T-cell (primary cell): ENCODE results near the gene AGFG1. TPM values are rescaled to one million over a fixed set of nuclear protein-coding genes. Genes with fewer than 3 reads are reported as not detected.

Experiments
- ATAC-seq, 4 experiments: fragments of 200-7000 bp in 3 of 4; fragments of 150-1000 bp in 1 of 4; cut with Tn5 transposase; replicated peaks in 1 of 4; 1 replicate in 3 of 4; 2 replicates in 1 of 4; pipeline ENCODE4 v1.10.0; 2021; ENCODE audit warnings: moderate library complexity in 3 of 4, mild to moderate bottlenecking in 2 of 4, moderate number of reproducible peaks in 1 of 4
- CTCF ChIA-PET, 2 donors: fragments of 300-600 bp; sonication (Branson Sonifier 250); formaldehyde crosslinking; loops; one replicate each; lab custom pipeline; 2022; ENCODE audit warnings: antibody characterized with exemption in 2 of 2; lab: Charles Lee
- POLR2A ChIA-PET, 2 donors: fragments of 300-600 bp; sonication (Branson Sonifier 250); formaldehyde crosslinking; loops; one replicate each; lab custom pipeline; 2022; ENCODE audit warnings: antibody characterized with exemption in 2 of 2; lab: Charles Lee
- DNase-seq, 35 experiments: peaks; one replicate each; pipeline versions ENCODE4 v3.0.0 to v3.0.0-alpha.2; 2013 to 2023
- H3K27ac ChIP-seq: one replicate; pipeline ENCODE4 v1.5.1; 2013; ENCODE audit warnings: low read length
- H3K27me3 ChIP-seq, 2 experiments: replicated peaks in 1 of 2; 1 replicate in 1 of 2; 2 replicates in 1 of 2; pipeline versions ENCODE4 v1.6.1 to v1.7.0; 2013; ENCODE audit warnings: low read length in 1 of 2, mixed read lengths in 1 of 2; ENCODE audit not compliant: control insufficient read depth in 2 of 2, insufficient read depth in 2 of 2; ENCODE audit errors: extremely low read depth in 1 of 2
- H3K36me3 ChIP-seq, 2 donors: 1 replicate in 1 of 2; 2 replicates in 1 of 2; pipeline versions ENCODE4 v1.6.1 to v1.7.0; 2013; ENCODE audit warnings: low read length in 1 of 2; ENCODE audit not compliant: control insufficient read depth in 2 of 2, insufficient read depth in 1 of 2; ENCODE audit errors: extremely low read depth in 1 of 2
- H3K4me1 ChIP-seq, 2 experiments: 1 replicate in 1 of 2; 2 replicates in 1 of 2; pipeline versions ENCODE4 v1.6.1 to v1.7.0; 2013; ENCODE audit warnings: low read length in 2 of 2, mixed read lengths in 1 of 2; ENCODE audit not compliant: insufficient read depth in 2 of 2, control insufficient read depth in 1 of 2; ENCODE audit errors: extremely low read depth in 1 of 2
- H3K4me3 ChIP-seq, 2 donors: 1 replicate in 1 of 2; 2 replicates in 1 of 2; pipeline versions ENCODE4 v1.5.1 to v1.7.0; 2013; ENCODE audit warnings: mild to moderate bottlenecking in 2 of 2, low read length in 1 of 2, moderate library complexity in 1 of 2; ENCODE audit not compliant: control insufficient read depth in 1 of 2; ENCODE audit errors: extremely low read depth in 1 of 2
- H3K9me3 ChIP-seq: 2 replicates; pipeline ENCODE4 v1.7.0; 2013
- H3K27ac Mint-ChIP-seq, 2 donors: one replicate each; pipeline ENCODE4 v1.8.0; 2020 to 2021; ENCODE audit warnings: mild to moderate bottlenecking in 2 of 2, mixed read lengths in 2 of 2
- H3K27me3 Mint-ChIP-seq, 2 donors: one replicate each; pipeline ENCODE4 v1.8.0; 2021 to 2022; ENCODE audit warnings: mixed read lengths in 2 of 2
- H3K36me3 Mint-ChIP-seq: one replicate; pipeline ENCODE4 v1.8.0; 2021; ENCODE audit warnings: mixed read lengths
- H3K4me1 Mint-ChIP-seq, 3 donors: one replicate each; pipeline ENCODE4 v1.8.0; 2020 to 2022; ENCODE audit warnings: mixed read lengths in 3 of 3, mild to moderate bottlenecking in 1 of 3
- H3K4me3 Mint-ChIP-seq, 3 donors: one replicate each; pipeline ENCODE4 v1.8.0; 2020 to 2022; ENCODE audit warnings: mild to moderate bottlenecking in 3 of 3, mixed read lengths in 3 of 3, moderate library complexity in 3 of 3
- H3K9me3 Mint-ChIP-seq, 3 donors: one replicate each; pipeline ENCODE4 v1.8.0; 2020 to 2022; ENCODE audit warnings: mixed read lengths in 3 of 3
- WGBS: methylation state at CpG from one replicate; pipeline ENCODE4 v1.1.5; 2013; ENCODE audit warnings: missing lambda C conversion rate; ENCODE audit not compliant: insufficient coverage; 5-methylcytosine and 5-hydroxymethylcytosine counted together
- total RNA-seq, 35 experiments: library from RNA in 6 of 35; stranded (reverse) in 6 of 35; fragments of 120-200 nt in 1 of 35; gene quantifications; one replicate each; pipeline versions ENCODE4 v1.2.1 to v1.2.4 and lab custom pipeline; 2013 to 2026

The AGFG1 gene
- total RNA-seq, 5 donors from 2014 or later (not counting 1 experiment from before 2014, with no cell fraction given) = 48.6 to 61.4 (median 53.1) TPM

DNA sequence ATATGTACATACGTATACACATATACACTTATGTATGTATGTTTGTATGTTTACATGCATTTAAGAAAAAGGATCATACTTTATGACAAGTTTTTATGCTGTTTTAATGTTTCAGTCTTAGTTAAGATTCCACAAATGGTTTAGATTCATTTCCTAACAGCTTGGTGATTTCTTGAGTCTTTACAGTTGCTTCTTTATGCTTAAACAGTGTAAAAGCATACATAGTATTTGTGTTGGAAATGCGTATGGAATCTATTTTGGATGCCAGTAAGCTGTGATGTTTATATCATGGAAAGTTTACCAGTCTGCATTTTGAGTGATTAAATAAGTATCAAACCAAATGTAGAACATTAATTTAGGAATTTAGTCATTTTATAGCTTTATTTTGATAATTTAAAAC lies 55.4 kb downstream of the AGFG1 start:
- H3K36me3 Mint-ChIP-seq = peaks cover 50% of the 10 kb centered on the region
- ChIA-PET CTCF (no interaction called here), POLR2A (no interaction called here)
- DNase-seq (no peak), ATAC-seq (no peak)
- no peaks in the 10 kb centered on the region for H3K27me3 Mint-ChIP-seq
- Histone ChIP-seq H3K9me3 (no peaks in the 10 kb centered on the region), H3K4me3 (no peak overlapping the region), H3K27me3 (no peaks in the 10 kb centered on the region), H3K36me3 (peaks cover 0 to 45% of the 10 kb centered on the region in 2 donors), H3K27ac (no peak overlapping the region), H3K4me1 (no peaks in the 10 kb centered on the region)
- no peak overlapping the region for H3K27ac Mint-ChIP-seq
- no peak overlapping the region for H3K4me3 Mint-ChIP-seq
- peaks cover 5 to 13% (median 13%) of the 10 kb centered on the region in 3 donors for H3K4me1 Mint-ChIP-seq
- H3K9me3 Mint-ChIP-seq = no peaks in the 10 kb centered on the region
- WGBS = no CpG with 5 or more reads among the region's 2 CpGs

DNA sequence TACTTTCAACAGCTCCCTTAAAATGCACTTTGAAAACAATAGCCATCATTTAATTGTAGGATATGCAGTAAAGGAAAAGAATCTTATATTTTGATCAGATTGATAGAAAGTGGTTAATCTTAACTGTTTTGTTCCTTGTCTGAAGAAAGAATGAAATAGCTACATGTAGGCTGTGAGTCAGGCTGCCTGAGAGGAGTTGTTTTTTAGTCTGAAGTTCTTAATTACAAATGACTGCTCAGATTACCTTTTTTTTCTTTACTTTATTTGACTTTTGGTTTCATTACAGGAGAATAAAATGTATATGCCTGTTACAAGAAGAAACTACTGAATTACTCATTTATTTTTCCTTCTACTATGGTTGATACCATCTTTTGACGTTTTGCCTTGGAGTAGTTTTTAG lies 56.8 kb downstream of the AGFG1 start:
- Mint-ChIP-seq H3K36me3 (peaks cover 59% of the 10 kb centered on the region), H3K4me1 (peaks cover 0 to 10% (median 7%) of the 10 kb centered on the region in 3 donors), H3K9me3 (no peaks in the 10 kb centered on the region), H3K27me3 (no peaks in the 10 kb centered on the region), H3K4me3 (no peak overlapping the region), H3K27ac (no peak overlapping the region)
- H3K4me1 ChIP-seq = no peaks in the 10 kb centered on the region
- peaks cover 0 to 46% of the 10 kb centered on the region in 2 donors for H3K36me3 ChIP-seq
- no peaks in the 10 kb centered on the region for H3K9me3 ChIP-seq
- no peak for DNase-seq
- POLR2A ChIA-PET = no interaction called here
- no peak for ATAC-seq
- no peaks in the 10 kb centered on the region for H3K27me3 ChIP-seq
- H3K4me3 ChIP-seq = no peak overlapping the region
- no CpG with 5 or more reads among the region's 1 CpG for WGBS
- CTCF ChIA-PET = no interaction called here
- no peak overlapping the region for H3K27ac ChIP-seq

DNA sequence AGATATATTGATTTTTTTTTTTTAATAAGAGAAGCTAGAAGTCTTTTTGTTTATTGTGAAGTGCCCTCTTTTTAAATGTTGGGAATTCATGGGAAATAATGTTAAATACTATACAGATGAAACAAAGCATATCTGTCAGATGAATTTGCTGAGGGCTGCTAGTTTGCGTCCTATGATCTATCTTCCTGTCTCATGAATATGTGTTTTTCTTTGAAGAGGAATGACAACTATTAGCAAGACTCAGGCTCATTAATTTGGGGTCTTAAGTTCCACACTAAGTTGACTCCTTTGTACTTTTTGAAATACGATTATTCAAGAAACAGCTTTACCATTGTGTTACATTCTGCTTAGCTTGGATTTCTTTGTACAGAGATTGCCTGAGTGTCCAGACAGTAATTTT lies 57.9 kb downstream of the AGFG1 start:
- no peak overlapping the region for H3K27ac Mint-ChIP-seq
- H3K27me3 Mint-ChIP-seq = no peaks in the 10 kb centered on the region
- ATAC-seq (no peak), DNase-seq (no peak)
- peaks cover 55% of the 10 kb centered on the region for H3K36me3 Mint-ChIP-seq
- H3K9me3 ChIP-seq = no peaks in the 10 kb centered on the region
- H3K4me1 ChIP-seq = no peaks in the 10 kb centered on the region
- no peak overlapping the region for H3K4me3 Mint-ChIP-seq
- CTCF ChIA-PET = interaction anchor here in 1 of 2 donors (1.0 kb wide), 1 partner anchor 38 kb away, joined by 3 read pairs; no protein-coding TSS in a partner anchor
- H3K4me3 ChIP-seq = no peak overlapping the region
- H3K9me3 Mint-ChIP-seq = no peaks in the 10 kb centered on the region
- no CpG with 5 or more reads among the region's 2 CpGs for WGBS
- H3K36me3 ChIP-seq = peaks cover 0 to 44% of the 10 kb centered on the region in 2 donors
- POLR2A ChIA-PET = no interaction called here
- peaks cover 0 to 10% (median 7%) of the 10 kb centered on the region in 3 donors for H3K4me1 Mint-ChIP-seq
- H3K27me3 ChIP-seq = no peaks in the 10 kb centered on the region
- H3K27ac ChIP-seq = no peak overlapping the region

DNA sequence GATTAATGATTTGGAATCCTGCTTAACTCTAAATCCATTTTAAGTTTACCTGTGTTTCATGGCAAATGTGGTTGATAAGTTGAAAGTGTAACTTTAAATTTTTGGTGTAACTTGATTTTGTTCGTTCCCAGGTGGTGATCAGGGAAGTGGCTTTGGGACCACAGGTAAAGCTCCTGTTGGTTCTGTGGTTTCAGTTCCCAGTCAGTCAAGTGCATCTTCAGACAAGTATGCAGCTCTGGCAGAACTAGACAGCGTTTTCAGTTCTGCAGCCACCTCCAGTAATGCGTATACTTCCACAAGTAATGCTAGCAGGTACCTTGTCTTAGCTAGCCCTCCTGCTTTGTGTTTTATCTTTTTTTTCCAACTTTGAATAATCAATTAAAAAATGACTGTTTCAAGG lies 62.8 kb downstream of the AGFG1 start:
- Histone ChIP-seq H3K36me3 (peaks cover 0 to 52% of the 10 kb centered on the region in 2 donors), H3K4me3 (no peak overlapping the region), H3K9me3 (no peaks in the 10 kb centered on the region), H3K27ac (no peak overlapping the region), H3K27me3 (no peaks in the 10 kb centered on the region), H3K4me1 (no peaks in the 10 kb centered on the region)
- H3K36me3 Mint-ChIP-seq = peaks cover 46% of the 10 kb centered on the region
- no peak for DNase-seq
- no peak for ATAC-seq
- no peaks in the 10 kb centered on the region for H3K9me3 Mint-ChIP-seq
- WGBS = 50% methylated on average over 2 of the region's 3 CpGs
- ChIA-PET POLR2A (no interaction called here), CTCF (no interaction called here)
- H3K4me1 Mint-ChIP-seq = no peaks in the 10 kb centered on the region
- H3K4me3 Mint-ChIP-seq = no peak overlapping the region
- H3K27ac Mint-ChIP-seq = no peak overlapping the region
- no peaks in the 10 kb centered on the region for H3K27me3 Mint-ChIP-seq

DNA sequence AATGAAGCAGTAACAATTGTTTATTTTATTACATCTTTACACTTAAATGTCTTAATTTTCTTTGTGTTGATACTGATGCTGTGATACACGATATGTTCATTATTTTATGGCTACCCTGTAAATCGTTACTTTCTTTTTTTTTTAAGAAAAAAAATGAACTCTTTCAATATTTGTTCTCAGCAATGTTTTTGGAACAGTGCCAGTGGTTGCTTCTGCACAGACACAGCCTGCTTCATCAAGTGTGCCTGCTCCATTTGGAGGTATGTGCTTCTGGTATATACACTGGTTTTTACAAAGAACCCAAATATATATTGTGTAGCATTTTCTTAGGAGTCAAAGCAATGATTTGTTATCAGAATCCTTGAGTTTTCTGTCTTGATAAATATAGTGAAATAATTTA lies 64.5 kb downstream of the AGFG1 start:
- CTCF ChIA-PET = no interaction called here
- H3K27me3 ChIP-seq = no peaks in the 10 kb centered on the region
- H3K36me3 ChIP-seq = peaks cover 0 to 46% of the 10 kb centered on the region in 2 donors
- Mint-ChIP-seq H3K9me3 (peaks cover 0 to 7% (median 2%) of the 10 kb centered on the region in 3 donors), H3K36me3 (peaks cover 57% of the 10 kb centered on the region), H3K27me3 (no peaks in the 10 kb centered on the region), H3K27ac (no peak overlapping the region), H3K4me3 (no peak overlapping the region), H3K4me1 (no peaks in the 10 kb centered on the region)
- H3K4me1 ChIP-seq = no peaks in the 10 kb centered on the region
- no peak overlapping the region for H3K4me3 ChIP-seq
- WGBS = no CpG with 5 or more reads among the region's 2 CpGs
- ATAC-seq (no peak), DNase-seq (no peak)
- no peaks in the 10 kb centered on the region for H3K9me3 ChIP-seq
- POLR2A ChIA-PET = no interaction called here
- H3K27ac ChIP-seq = no peak overlapping the region

DNA sequence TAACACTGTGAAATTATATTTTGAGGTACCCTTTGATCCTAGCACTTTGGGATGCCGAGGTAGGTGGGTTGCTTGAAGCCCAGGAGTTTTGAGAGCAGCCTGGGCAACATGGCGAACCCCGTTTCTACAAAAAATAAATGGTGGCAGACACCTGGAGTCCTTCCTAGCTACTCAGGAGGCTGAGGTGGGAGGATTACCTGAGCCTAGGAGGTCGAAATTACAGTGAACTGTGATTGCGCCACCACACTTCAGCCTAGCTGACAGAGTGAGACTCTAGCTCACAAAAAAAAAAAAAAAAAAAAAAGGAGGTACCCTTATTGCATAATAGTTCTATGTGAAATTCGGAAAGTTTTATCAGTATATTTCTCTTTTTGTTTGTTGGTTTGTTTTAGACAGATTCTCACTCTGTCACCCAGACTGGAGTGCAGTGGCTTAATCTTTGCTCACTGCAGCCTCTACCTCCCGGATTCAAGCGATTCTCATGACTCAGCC lies 67.6 kb downstream of the AGFG1 start:
- POLR2A ChIA-PET = no interaction called here
- peaks cover 69% of the 10 kb centered on the region for H3K36me3 Mint-ChIP-seq

More for the DNA sequence above, 67.6 kb downstream of the AGFG1 start:
- Mint-ChIP-seq H3K4me1 (peaks cover 5 to 14% (median 10%) of the 10 kb centered on the region in 3 donors), H3K4me3 (no peak overlapping the region), H3K27me3 (no peaks in the 10 kb centered on the region), H3K27ac (no peak overlapping the region), H3K9me3 (peaks cover 0 to 7% (median 2%) of the 10 kb centered on the region in 3 donors)
- CTCF ChIA-PET = no interaction called here
- Histone ChIP-seq H3K4me3 (no peak overlapping the region), H3K4me1 (no peaks in the 10 kb centered on the region), H3K9me3 (no peaks in the 10 kb centered on the region), H3K27ac (no peak overlapping the region), H3K27me3 (no peaks in the 10 kb centered on the region), H3K36me3 (peaks cover 0 to 28% of the 10 kb centered on the region in 2 donors)
- 100% methylated on average over 5 of the region's 8 CpGs for WGBS
- DNase-seq (no peak), ATAC-seq (no peak)
